ENCODE data around the gene PAMR1.

Gene PAMR1

GRCh38 chr11:35486934-35487333 is 38.5 kb downstream of the PAMR1 start:
- TF ChIP-seq CTCF (IDR thresholded peaks at IDR 0.05; ENCODE audit: insufficient read depth, missing control alignments) = no peak
- DNase-seq (ENCODE audit: insufficient read length, low spot score) (no peak), FAIRE-seq (no peak)

GRCh38 chr11:35486446-35486845 is 39.0 kb downstream of the PAMR1 start:
- DNase-seq (ENCODE audit: insufficient read length, low spot score) (no peak), FAIRE-seq (no peak)
- TF ChIP-seq CTCF (IDR thresholded peaks at IDR 0.05; ENCODE audit: insufficient read depth, missing control alignments) = no peak

GRCh38 chr11:35485656-35486322 is 39.6 kb downstream of the PAMR1 start:
- peak; percentile 94 for TF ChIP-seq CTCF (IDR thresholded peaks at IDR 0.05; ENCODE audit: insufficient read depth, missing control alignments)
- peak; percentile 17 for DNase-seq (ENCODE audit: insufficient read length, low spot score)
- peak; percentile 32 for FAIRE-seq

GRCh38 chr11:35484435-35484834 is 41.0 kb downstream of the PAMR1 start:
- TF ChIP-seq CTCF (IDR thresholded peaks at IDR 0.05; ENCODE audit: insufficient read depth, missing control alignments) = no peak
- DNase-seq (ENCODE audit: insufficient read length, low spot score) (no peak), FAIRE-seq (no peak)

DNA sequence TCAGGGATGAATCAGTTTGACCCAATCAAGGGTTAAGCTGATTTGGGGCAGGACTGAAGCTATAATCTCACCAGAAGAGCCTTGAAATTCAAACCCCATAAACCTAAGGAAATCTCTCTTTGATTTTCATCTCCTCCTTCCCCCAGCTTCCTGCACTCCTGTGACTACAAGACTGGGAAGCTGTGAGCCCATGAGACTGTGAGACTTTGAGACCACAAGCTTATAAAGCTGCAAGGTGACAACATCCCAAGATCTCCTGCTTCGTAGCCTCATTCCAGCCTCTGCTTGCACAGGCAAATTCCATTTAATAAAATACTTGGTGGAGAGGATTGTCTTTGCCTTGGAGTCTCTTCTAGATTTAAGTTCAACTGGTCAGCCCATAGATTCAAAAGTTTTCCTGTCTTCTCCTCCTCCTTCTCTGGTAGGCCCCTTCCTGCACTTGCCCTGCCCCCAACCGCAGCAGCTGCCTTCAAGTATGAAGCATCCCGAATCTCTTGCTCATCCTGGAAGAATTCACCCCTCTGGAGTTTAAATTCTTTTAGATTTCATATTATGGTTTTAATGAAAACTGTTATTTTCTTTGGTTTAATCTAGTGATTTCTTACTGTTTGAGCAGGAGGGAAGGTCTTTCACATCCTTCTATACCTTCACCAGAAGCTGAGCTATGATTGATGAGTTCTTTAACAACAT is 42.1 kb downstream of the PAMR1 start:
- DNase-seq (ENCODE audit: insufficient read length, low spot score) (no peak), FAIRE-seq (no peak)
- no peak for TF ChIP-seq CTCF (IDR thresholded peaks at IDR 0.05; ENCODE audit: insufficient read depth, missing control alignments)

DNA sequence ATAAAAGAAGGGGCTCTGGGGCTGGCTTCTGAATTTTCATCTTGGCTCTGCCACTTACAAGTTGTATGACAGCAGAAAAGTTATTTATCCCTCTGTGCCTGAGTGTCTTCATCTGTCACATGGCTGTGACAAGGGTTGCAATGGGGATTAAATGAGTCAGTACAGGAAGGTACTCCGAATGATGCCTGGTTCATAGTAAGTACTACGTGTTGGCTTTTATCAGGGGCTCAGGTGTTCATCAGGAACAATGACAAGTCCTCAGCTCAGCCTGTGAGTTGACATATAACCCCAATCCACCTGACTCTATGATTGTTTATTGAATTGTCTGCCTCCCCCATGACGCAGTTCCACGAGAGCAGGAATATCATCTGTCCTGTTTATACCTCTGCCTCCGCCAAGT is 45.7 kb downstream of the PAMR1 start:
- no peak for TF ChIP-seq CTCF (IDR thresholded peaks at IDR 0.05; ENCODE audit: insufficient read depth, missing control alignments)

DNA sequence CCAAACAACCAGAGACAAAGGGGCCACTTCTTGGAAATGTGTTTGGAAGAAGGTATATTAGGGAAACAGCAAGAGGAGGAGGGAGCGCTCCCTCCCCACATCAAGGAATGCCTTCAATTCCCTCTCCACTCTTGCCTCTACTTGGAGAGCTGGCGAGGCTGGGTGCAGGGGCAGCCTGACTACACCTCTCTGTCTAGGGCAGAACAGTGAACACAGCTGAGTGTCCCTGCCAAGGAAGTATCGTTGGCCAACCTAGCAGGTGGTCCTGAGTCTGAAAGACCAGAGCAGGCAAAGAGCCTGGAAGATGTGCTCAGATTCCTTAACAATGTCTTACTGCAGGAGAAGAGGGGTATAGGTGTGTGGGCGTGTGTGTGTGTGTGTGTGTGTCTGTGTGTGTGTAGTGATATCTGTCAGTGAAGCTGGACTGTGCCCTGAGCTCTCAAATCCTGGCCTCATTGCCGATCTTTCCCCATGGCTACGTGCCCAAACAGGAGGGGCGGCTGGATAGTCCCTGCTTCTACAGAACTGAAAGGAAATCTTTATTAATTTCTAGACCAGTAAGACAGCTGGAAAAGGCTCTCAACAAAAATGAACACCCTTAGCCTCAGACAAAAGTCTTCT is 46.8 kb downstream of the PAMR1 start:
- FAIRE-seq (no peak), DNase-seq (ENCODE audit: insufficient read length, low spot score) (no peak)
- TF ChIP-seq CTCF (IDR thresholded peaks at IDR 0.05; ENCODE audit: insufficient read depth, missing control alignments) = no peak

More for the DNA sequence above, 45.7 kb downstream of the PAMR1 start:
- FAIRE-seq (no peak), DNase-seq (ENCODE audit: insufficient read length, low spot score) (no peak)

Measured in D721Med (cell line).